Measurements from ENCODE around the gene RNU6-1. TPM values are rescaled to one million over a fixed set of nuclear protein-coding genes. Genes with fewer than 3 reads are reported as not detected.

Gene RNU6-1
- total and polyA plus RNA-seq, 2 experiments from 2014 or later, result not detected

- H3K4me3 ChIP-seq, result peak overlapping the region; percentile 18
- H3K27me3 ChIP-seq, result peaks cover 24% of the 10 kb centered on the region
Measured at GRCh38 chr15:67838789-67839332, 984 bp downstream of the RNU6-1 start.

GRCh38 chr15:67836955-67837354 lies 2.9 kb downstream of the RNU6-1 start:
- Histone ChIP-seq H3K27me3 (peaks cover 43% of the 10 kb centered on the region), H3K27ac (no peak overlapping the region), H2AFZ (no peak overlapping the region), H3K9me2 (replicated peaks; ENCODE audit: insufficient read depth) (no peaks in the 10 kb centered on the region), H3K4me3 (no peak overlapping the region), H3K4me1 (ENCODE audit: insufficient read depth) (peaks cover 40% of the 10 kb centered on the region), H3K36me3 (replicated peaks; ENCODE audit: insufficient read depth, low read depth) (no peaks in the 10 kb centered on the region), H3K4me2 (no peak overlapping the region), H4K20me1 (ENCODE audit: insufficient read depth, poor library complexity, severe bottlenecking) (no peaks in the 10 kb centered on the region), H3K9me3 (ENCODE audit: low read depth) (no peaks in the 10 kb centered on the region), H3K79me2 (no peaks in the 10 kb centered on the region)
- DNase-seq (ENCODE audit: low spot score), result no peak
- WGBS (ENCODE audit: low lambda C conversion rate, missing lambda C conversion rate), result 54% methylated on average over 2 of the region's 2 CpGs
- TF ChIP-seq EZH2 (IDR thresholded peaks at IDR 0.05; ENCODE audit: borderline replicate concordance) (no peak), EZH2phosphoT487 (IDR thresholded peaks at IDR 0.05; ENCODE audit: low read depth, severe bottlenecking, unreplicated experiment) (no peak), CTCF (IDR thresholded peaks at IDR 0.05; ENCODE audit: poor library complexity) (no peak)

More at GRCh38 chr15:67838789-67839332, 984 bp downstream of the RNU6-1 start:
- Histone ChIP-seq H3K4me1 (ENCODE audit: insufficient read depth) (peaks cover 36% of the 10 kb centered on the region), H2AFZ (peak overlapping the region; percentile 39), H4K20me1 (ENCODE audit: insufficient read depth, poor library complexity, severe bottlenecking) (no peaks in the 10 kb centered on the region), H3K27ac (peak overlapping the region; percentile 97), H3K9me2 (replicated peaks; ENCODE audit: insufficient read depth) (no peaks in the 10 kb centered on the region), H3K36me3 (replicated peaks; ENCODE audit: insufficient read depth, low read depth) (no peaks in the 10 kb centered on the region), H3K9me3 (ENCODE audit: low read depth) (no peaks in the 10 kb centered on the region), H3K4me2 (peak overlapping the region; percentile 87), H3K79me2 (no peaks in the 10 kb centered on the region)
- 8% methylated on average over 25 of the region's 25 CpGs for WGBS (ENCODE audit: low lambda C conversion rate, missing lambda C conversion rate)
- TF ChIP-seq EZH2phosphoT487 (IDR thresholded peaks at IDR 0.05; ENCODE audit: low read depth, severe bottlenecking, unreplicated experiment), result no peak
- no peak for TF ChIP-seq EZH2 (IDR thresholded peaks at IDR 0.05; ENCODE audit: borderline replicate concordance)
- TF ChIP-seq CTCF (IDR thresholded peaks at IDR 0.05; ENCODE audit: poor library complexity), result no peak
- DNase-seq (ENCODE audit: low spot score), result peak; percentile 85

GRCh38 chr15:67836477-67836876 lies 3.4 kb downstream of the RNU6-1 start:
- no peaks in the 10 kb centered on the region for H3K36me3 ChIP-seq (replicated peaks; ENCODE audit: insufficient read depth, low read depth)
- peaks cover 46% of the 10 kb centered on the region for H3K27me3 ChIP-seq
- no peak overlapping the region for H3K27ac ChIP-seq
- no peak overlapping the region for H2AFZ ChIP-seq
- no peak overlapping the region for H3K4me3 ChIP-seq
- H4K20me1 ChIP-seq (ENCODE audit: insufficient read depth, poor library complexity, severe bottlenecking), result no peaks in the 10 kb centered on the region
- no peaks in the 10 kb centered on the region for H3K9me2 ChIP-seq (replicated peaks; ENCODE audit: insufficient read depth)
- peak; percentile 74 for DNase-seq (ENCODE audit: low spot score)
- H3K9me3 ChIP-seq (ENCODE audit: low read depth), result no peaks in the 10 kb centered on the region
- H3K79me2 ChIP-seq, result no peaks in the 10 kb centered on the region
- H3K4me2 ChIP-seq, result peak overlapping the region; percentile 76
- 38% methylated on average over 8 of the region's 8 CpGs for WGBS (ENCODE audit: low lambda C conversion rate, missing lambda C conversion rate)
- no peak for TF ChIP-seq EZH2phosphoT487 (IDR thresholded peaks at IDR 0.05; ENCODE audit: low read depth, severe bottlenecking, unreplicated experiment)
- peak; percentile 85 for TF ChIP-seq CTCF (IDR thresholded peaks at IDR 0.05; ENCODE audit: poor library complexity)
- H3K4me1 ChIP-seq (ENCODE audit: insufficient read depth), result peaks cover 40% of the 10 kb centered on the region
